ENCODE measurements around the gene DEFB108B.
"Not testable (repeated sequence)": the region's sequence is repeated elsewhere in the genome, so short reads cannot be mapped to it uniquely, and the experiment has no call there.

DEFB108B gene

DNA sequence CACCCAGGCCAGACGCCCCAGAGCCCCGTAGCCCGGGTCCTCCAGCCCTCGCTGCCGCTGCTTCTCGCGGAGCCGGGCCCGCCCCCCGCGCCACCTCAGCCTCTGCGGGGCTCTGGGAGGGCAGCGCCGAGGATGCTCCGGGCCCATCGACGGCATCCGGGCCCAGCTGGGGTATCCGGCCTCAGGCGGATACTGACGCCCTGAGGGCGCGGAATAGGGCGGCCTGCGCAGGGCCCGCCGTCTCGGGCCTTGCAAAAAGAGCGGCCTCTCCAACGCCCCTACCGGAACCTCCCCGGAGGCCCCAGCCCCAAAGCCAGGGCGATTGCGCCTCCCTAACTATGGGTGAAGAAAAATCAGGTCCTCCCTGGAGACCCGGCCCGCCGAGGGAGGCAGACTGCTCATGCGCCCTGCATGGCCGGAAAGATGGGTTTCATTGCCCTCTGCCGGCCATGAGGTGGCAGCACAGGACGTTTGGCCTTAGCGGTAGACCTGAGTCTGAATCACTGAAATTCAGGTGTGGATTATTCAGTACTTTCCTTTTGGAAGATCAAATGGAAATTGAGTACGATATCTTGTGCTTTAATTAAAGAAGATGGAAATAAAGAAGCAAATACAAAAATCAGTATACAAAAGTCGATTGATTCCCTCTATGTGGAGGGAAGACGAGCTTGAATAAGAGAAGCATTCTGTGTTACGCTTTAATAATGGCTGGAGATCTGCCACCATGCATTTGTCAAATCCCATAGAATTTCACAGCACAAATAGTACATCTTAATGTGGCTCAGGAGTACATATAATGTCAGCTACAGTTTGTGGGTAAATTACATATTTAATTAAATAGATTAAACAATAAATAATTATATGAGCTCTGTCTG, 19.3 kb upstream of the DEFB108B start:
- DNase-seq (ENCODE audit: low read depth, low spot score); H3K27ac ChIP-seq: not testable (repeated sequence)

DNA sequence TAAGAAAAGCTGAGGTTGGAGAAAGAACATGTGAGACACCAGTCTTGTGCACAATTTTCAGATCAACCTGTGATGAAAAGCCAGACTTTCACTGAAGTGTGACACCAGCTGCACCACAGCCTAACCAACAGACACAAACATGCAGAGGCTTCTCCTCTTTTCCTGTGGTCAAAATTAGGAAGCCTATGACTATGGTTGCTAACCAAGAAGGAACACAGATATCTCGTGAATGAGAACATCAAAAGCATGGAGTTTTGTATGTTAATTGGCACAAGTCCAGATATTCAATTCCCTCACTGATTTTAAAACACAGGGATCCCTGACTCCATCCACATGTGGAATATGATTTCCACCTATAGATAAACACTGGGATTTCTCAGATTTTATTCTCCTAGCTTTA, 11.5 kb upstream of the DEFB108B start:
- H3K27ac ChIP-seq; DNase-seq (ENCODE audit: low read depth, low spot score): not testable (repeated sequence)

DNA sequence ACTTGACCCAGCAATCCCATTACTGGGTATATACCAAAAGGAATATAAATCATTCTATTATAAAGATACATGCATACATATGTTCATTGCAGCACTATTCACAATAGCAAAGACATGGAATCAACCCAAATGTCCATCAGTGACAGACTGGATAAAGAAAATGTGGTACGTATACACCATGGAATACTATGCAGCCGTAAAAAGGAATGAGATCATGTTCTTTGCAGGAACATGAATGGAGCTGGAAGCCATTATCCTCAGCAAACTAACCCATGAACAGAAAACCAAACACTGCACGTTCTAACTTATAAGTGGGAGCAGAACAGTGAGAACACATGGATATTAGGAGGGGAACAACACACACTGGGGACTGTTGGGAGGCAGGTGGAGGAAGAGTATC, 3.8 kb upstream of the DEFB108B start:
- H3K27ac ChIP-seq; DNase-seq (ENCODE audit: low read depth, low spot score): not testable (repeated sequence)

- not testable (repeated sequence) for H3K27ac ChIP-seq; DNase-seq (ENCODE audit: low read depth, low spot score)
Observed at GRCh38 chr11:71829686-71830085, 3.3 kb upstream of the DEFB108B start.

GRCh38 chr11:71842720-71843119, 9.7 kb downstream of the DEFB108B start:
- peak overlapping the region; percentile 29 for H3K27ac ChIP-seq
- DNase-seq (ENCODE audit: low read depth, low spot score) = not testable (repeated sequence)

DNA sequence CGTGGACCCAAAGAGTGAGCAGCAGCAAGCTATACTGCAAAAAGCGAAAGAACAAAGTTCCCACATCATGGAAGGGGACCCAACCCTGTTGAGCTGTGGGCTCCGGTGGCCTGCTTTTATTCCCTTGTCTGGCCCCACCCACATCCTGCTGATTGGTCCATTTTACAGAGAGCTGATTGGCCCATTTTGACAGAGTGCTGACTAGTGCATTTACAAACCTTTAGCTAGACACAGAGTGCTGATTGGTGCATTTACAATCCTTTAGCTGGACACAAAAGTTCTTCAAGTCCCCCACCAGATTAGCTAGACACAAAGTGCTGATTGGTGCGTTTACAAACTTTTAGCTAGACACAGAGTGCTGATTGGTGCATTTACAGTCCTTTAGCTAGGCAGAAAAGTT, 10.4 kb downstream of the DEFB108B start:
- not testable (repeated sequence) for DNase-seq (ENCODE audit: low read depth, low spot score); H3K27ac ChIP-seq

DNA sequence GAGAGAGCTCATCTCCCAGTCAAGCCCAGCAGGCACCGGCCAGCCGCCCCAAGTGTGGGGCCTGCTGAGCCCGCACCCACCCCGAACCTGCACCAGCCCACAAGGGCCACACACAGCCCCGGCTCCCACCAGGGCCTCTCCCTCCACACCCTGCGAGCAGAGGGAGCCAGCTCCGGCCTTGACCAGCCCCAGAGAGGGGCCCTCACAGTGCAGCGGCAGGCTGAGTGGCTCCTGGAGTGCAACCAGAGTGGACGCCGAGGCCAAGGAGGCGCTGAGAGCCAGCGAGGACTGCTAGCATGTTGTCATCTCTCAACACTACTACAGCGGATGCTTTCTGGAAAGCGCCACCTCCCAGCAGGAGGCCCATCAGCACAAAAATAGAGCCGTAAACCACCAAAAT, 10.9 kb downstream of the DEFB108B start:
- DNase-seq (ENCODE audit: low read depth, low spot score) = no peak
- no peak overlapping the region for H3K27ac ChIP-seq

DNA sequence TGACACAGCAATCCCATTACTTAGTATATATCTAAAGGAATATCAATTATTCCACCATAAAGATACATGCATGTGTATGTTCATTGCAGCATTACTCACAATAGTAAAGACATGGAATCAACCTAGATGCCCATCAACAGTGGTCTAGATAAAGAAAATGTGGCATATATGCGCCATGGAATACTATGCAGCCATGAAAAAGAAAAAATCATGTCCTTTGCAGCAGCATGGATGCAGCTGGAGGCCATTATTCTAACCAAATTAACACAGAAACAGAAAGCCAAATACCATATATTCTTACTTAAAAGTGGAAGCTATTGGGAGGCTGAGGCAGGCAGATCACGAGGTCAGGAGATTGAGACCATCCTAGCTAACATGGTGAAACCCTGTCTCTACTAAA, 20.9 kb downstream of the DEFB108B start:
- not testable (repeated sequence) for H3K27ac ChIP-seq; DNase-seq (ENCODE audit: low read depth, low spot score)

- not testable (repeated sequence) for DNase-seq (ENCODE audit: low read depth, low spot score)
Observed at GRCh38 chr11:71855880-71856279, 22.9 kb downstream of the DEFB108B start.

DNA sequence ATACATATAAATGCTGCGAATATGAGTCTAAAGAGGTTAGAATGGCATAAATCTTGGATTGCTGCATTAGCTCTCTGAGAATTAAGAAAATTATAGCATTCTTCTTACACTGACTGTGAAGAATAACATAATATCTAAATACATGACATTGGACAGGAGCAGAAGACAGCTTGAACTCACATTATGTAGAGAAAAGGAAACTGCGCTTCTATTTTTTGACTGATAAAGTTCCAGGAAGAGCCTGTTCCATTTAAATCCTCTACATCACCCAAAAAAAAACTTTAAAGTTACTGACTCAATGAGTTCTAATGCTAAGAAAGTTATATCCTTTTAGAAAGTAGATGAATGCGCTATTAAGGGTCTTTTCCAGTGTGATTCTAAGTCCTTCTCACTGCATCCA, 27.8 kb downstream of the DEFB108B start:
- not testable (repeated sequence) for H3K27ac ChIP-seq; DNase-seq (ENCODE audit: low read depth, low spot score)

More at GRCh38 chr11:71855880-71856279, 22.9 kb downstream of the DEFB108B start:
- H3K27ac ChIP-seq = not testable (repeated sequence)

DNA sequence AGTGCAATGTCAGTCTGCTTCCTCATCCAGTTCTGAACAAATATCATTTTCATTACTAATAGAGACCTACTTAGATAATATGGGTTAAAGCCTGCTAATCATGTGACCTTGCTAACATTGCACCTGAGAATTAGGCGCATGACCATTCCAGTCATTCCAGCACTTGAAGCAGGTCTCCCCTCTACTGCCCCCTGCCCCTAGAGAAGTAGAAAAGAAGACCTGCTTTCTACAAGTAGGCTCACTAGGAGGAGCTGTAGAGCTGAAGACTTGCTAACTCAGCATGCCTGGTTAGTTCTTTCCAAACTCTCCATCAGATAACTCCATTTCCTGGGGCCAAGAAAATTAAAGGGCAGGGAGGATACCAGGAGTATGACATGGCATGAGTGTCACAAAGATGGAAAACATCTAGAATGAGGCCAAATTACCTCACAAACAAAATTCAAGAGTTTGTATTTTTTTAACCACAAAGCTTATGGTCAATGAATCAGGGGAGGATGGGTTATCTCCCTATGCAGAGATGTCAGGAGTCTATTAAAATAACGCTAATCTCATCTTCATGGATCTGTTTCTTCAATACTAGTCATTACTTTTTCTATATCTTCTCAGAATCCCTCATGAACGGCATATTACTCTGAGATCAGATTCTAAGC, 31.1 kb downstream of the DEFB108B start:
- H3K27ac ChIP-seq = not testable (repeated sequence)
- DNase-seq (ENCODE audit: low read depth, low spot score) = peak; percentile 18

DNA sequence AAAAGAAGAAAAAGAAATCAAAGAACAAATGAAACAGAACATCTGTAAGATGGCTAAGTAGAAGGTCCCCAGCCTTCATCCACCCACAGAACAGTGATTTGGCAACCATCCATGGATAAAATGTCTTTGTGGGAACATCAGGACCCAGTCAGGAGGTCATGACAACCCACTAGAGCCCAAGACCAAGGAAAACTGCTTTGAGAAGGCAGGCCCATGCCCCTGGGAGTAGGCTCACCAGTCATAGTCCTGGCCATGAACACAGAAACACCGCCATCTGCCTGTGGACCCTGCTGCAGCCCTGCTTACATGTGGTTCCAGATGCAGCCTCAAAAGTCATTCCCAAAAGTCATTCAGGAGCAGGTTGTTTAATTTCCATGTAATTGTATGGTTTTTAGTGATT, 34.2 kb downstream of the DEFB108B start:
- not testable (repeated sequence) for H3K27ac ChIP-seq; DNase-seq (ENCODE audit: low read depth, low spot score)

DNA sequence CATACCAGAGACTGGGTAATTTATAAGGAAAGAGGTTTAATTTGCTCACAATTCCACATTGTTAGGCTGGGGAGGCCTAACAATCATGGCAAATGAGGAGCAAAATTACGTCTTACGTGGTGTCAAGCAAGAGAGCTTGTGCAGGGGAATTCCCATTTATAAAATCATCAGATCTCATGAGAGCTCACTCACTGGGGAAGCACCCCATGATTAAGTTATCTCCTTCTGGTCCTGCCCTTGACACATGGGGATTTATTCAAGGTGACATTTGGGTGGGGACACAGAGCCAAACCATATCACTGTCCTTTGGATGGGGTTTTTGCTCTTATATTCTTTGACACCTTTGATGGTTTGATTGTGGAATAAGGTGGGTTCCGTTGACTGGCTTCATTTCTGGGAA, 36.9 kb downstream of the DEFB108B start:
- H3K27ac ChIP-seq; DNase-seq (ENCODE audit: low read depth, low spot score): not testable (repeated sequence)

- DNase-seq (ENCODE audit: low read depth, low spot score); H3K27ac ChIP-seq: not testable (repeated sequence)
Observed at GRCh38 chr11:71870661-71871060, 37.7 kb downstream of the DEFB108B start.

- DNase-seq (ENCODE audit: low read depth, low spot score); H3K27ac ChIP-seq: not testable (repeated sequence)
Observed at GRCh38 chr11:71876262-71876661, 43.3 kb downstream of the DEFB108B start.

DNA sequence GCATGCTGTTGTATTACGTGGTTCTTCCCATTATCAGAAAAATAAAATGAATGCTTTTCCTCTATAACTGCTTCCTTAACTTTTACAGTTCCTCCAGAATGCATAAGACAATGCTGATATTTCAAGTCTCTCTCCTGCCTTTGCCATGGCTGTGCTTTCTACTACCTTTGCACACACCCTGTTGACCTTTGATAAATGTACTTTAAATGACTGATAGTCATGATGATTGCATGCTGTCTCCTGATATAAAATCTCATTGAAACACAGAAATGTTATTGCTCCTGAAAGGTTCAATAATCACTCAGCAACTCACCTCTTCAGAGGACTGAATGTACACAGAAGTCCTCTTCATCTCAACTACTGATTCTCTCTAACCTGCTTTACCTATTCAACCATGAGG, 45.1 kb downstream of the DEFB108B start, which contains the start of gene DEFB131B:
DEFB131B (plus strand) TSS at position 395 of the 400 bp plus-strand sequence; CDS start at position 395, 0 bp downstream.
- not testable (repeated sequence) for DNase-seq (ENCODE audit: low read depth, low spot score); H3K27ac ChIP-seq

DNA sequence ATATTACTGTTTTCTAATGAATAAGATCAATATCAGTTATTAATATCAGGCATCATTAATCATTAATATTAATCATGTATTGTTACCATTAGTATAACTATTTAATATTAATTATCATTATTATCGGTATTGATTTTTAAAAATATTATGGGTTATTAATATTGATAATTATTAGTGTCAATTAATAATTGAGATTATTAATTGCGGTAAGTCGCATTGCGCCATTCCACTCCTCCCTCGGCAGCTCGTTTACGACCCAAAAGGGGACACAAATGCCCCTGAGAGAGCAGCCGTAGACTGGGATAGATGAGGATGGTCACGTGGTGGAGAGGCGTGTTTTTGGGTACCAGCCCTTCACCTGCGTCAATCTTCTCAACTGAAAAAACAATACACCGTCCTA, 52.8 kb downstream of the DEFB108B start:
- DNase-seq (ENCODE audit: low read depth, low spot score); H3K27ac ChIP-seq: not testable (repeated sequence)

Data from epithelial cell of prostate (primary cell).